Measurements from ENCODE around the gene PARD3B.

PARD3B gene

DNA sequence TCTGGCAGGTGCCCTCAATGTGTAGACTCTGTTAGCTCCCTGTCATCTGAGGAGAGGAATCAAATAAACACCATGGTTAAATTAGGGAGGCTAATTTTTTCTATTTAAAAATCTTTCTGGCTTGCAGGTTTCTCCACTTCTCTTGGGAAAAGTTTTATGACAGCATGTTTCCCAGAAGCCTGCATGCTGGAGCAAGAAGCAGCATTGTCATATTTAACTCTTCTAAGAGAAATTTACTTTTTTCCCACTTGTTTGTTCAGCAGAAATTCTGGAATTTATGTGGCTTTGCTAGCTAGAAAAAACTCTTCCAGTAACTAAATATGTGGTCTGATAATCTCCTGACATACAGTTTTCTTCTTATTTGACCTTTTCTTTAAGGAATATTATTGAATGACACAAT is 230.5 kb downstream of the PARD3B start:
- Mint-ChIP-seq H3K27ac (peak overlapping the region; percentile 31 to 93 (median 63)), H3K9me3 (no peaks in the 10 kb centered on the region), H3K4me1 (peaks cover 22% of the 10 kb centered on the region), H3K4me3 (no peak overlapping the region), H3K27me3 (ENCODE audit: low read depth) (no peaks in the 10 kb centered on the region), H3K36me3 (ENCODE audit: low read depth) (no peaks in the 10 kb centered on the region)
- TF ChIP-seq, protein P1, sequence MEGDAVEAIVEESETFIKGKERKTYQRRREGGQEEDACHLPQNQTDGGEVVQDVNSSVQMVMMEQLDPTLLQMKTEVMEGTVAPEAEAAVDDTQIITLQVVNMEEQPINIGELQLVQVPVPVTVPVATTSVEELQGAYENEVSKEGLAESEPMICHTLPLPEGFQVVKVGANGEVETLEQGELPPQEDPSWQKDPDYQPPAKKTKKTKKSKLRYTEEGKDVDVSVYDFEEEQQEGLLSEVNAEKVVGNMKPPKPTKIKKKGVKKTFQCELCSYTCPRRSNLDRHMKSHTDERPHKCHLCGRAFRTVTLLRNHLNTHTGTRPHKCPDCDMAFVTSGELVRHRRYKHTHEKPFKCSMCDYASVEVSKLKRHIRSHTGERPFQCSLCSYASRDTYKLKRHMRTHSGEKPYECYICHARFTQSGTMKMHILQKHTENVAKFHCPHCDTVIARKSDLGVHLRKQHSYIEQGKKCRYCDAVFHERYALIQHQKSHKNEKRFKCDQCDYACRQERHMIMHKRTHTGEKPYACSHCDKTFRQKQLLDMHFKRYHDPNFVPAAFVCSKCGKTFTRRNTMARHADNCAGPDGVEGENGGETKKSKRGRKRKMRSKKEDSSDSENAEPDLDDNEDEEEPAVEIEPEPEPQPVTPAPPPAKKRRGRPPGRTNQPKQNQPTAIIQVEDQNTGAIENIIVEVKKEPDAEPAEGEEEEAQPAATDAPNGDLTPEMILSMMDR (IDR thresholded peaks at IDR 0.05; ENCODE audit: unreplicated experiment in 3 of 3) = no peak

DNA sequence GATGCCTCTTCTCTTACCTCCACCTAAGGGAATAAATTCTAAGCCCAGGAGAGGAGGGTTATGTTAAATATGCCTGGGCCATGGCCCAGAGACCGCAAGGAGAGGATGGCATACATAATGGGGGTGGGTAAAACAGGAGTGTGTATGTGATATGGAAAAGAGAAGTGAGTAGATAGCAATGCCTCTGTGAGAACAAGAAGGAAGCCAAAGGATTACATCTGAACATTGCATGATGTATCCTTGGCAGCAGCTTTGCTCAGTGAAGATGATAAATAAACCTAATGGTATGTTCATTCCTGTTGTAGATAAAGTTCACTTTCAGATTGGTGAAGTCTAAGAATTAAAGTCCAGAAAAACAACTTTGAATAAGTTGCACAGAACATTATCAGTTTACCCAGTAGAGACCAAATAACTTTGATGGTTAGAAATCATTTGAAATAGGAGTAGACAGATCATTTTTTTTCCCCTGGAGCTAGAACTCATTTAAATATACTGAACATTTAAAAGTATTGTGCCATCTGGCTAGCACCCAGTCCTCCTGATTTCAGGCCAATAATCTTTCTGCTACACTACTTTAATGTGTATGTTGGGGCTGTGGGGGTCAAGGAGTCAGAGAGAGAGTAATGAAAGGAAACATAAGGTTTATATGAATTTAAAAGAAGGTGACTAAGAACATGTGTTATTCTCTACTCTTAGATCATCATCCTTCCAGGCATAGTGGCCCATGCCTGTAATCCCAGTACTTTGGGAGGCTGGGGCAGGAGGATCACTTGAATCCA is 231.7 kb downstream of the PARD3B start:
- Mint-ChIP-seq H3K36me3 (ENCODE audit: low read depth) (no peaks in the 10 kb centered on the region), H3K4me3 (no peak overlapping the region), H3K27me3 (ENCODE audit: low read depth) (no peaks in the 10 kb centered on the region), H3K4me1 (peaks cover 22% of the 10 kb centered on the region), H3K27ac (peak overlapping the region; percentile 22 to 93 (median 70)), H3K9me3 (no peaks in the 10 kb centered on the region)
- TF ChIP-seq, protein P1 (IDR thresholded peaks at IDR 0.05; ENCODE audit: unreplicated experiment in 3 of 3) = no peak

DNA sequence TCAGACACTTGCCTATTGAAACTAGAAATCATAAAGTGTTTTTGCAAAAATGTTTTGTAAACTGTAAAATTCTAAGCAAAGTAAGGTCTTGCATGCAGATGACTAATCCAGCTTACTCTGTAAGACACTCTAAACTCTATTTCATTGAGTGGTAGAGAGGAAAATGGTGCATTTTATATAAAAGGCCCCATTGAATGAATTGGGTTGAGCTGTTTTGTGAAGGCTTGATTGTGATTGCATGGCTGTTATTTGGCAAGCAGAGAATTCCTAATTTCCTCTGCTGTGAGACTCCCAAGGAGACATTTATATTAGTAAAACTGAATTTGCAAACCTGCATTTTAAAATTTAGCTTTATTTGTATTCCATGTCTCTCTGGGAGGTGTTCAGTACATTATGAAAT is 234.5 kb downstream of the PARD3B start:
- no peak overlapping the region for H3K27ac Mint-ChIP-seq
- peaks cover 22% of the 10 kb centered on the region for H3K4me1 Mint-ChIP-seq
- H3K4me3 Mint-ChIP-seq = no peak overlapping the region
- no peaks in the 10 kb centered on the region for H3K36me3 Mint-ChIP-seq (ENCODE audit: low read depth)
- H3K9me3 Mint-ChIP-seq = no peaks in the 10 kb centered on the region
- TF ChIP-seq, protein P1 (IDR thresholded peaks at IDR 0.05; ENCODE audit: unreplicated experiment in 3 of 3) = no peak
- no peaks in the 10 kb centered on the region for H3K27me3 Mint-ChIP-seq (ENCODE audit: low read depth)

DNA sequence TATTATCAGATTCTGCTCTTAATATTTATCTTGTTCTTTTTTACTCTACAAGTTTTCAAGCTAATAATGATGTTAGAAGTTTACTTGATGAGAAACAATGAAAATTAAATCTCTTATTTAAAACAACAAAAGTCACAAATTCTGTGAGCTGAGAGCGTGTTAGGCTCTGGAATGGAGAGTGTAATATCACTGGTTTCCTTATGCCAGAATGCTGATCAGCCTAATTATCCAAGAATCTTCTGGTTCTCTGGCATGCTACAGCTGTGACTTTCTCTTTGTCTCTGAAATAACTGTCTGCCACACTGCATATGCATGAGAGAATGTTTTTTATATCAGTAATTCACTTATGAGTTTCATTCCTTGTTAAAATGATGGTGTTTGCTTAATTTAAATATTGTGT is 236.7 kb downstream of the PARD3B start:
- Mint-ChIP-seq H3K36me3 (ENCODE audit: low read depth) (no peaks in the 10 kb centered on the region), H3K9me3 (no peaks in the 10 kb centered on the region), H3K4me1 (peaks cover 5% of the 10 kb centered on the region), H3K27ac (no peak overlapping the region), H3K27me3 (ENCODE audit: low read depth) (no peaks in the 10 kb centered on the region), H3K4me3 (no peak overlapping the region)
- TF ChIP-seq, protein P1 (IDR thresholded peaks at IDR 0.05; ENCODE audit: unreplicated experiment in 3 of 3) = no peak

DNA sequence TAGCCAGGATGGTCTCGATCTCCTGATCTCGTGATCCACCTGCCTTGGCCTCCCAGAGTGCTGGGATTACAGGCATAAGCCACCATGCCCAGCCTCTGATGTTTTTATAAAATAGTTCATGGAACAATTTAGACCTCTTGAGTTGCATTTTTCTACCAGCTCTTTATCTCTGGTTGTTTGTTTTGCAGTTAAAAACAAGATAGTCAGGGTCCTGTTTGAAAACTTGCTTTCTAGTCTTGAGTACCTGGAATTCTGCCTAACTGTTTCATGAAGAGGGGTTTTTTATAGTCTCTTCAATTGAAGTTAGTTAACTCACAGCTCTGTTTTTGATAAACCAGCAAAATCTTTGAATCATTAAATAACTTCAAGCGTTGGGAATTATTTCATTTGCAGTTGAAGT is 244.8 kb downstream of the PARD3B start:
- Mint-ChIP-seq H3K27me3 (ENCODE audit: low read depth) (no peaks in the 10 kb centered on the region), H3K9me3 (no peaks in the 10 kb centered on the region), H3K36me3 (ENCODE audit: low read depth) (no peaks in the 10 kb centered on the region), H3K4me1 (no peaks in the 10 kb centered on the region), H3K4me3 (no peak overlapping the region), H3K27ac (no peak overlapping the region)
- TF ChIP-seq, protein P1 (IDR thresholded peaks at IDR 0.05; ENCODE audit: unreplicated experiment in 3 of 3) = no peak

DNA sequence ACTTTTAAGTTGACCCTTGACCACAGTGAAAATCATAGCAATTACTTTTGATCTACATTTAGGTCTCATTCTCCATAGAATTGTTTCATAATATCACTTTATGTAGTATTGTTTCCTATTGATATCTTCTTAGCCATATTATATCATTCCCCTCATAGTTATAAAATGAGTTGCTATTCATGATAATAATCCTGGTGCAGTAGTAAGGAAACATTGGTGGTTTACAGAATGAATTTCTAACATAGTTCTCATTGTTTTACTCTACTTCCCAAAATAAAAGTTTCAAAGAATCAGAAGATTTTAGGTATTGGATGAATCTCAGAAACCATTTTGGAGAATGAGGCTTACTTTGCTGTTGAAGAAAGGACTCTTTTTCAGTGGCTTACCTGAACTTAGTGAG is 246.0 kb downstream of the PARD3B start:
- H3K4me1 Mint-ChIP-seq = no peaks in the 10 kb centered on the region
- H3K36me3 Mint-ChIP-seq (ENCODE audit: low read depth) = no peaks in the 10 kb centered on the region
- no peak overlapping the region for H3K4me3 Mint-ChIP-seq
- no peaks in the 10 kb centered on the region for H3K27me3 Mint-ChIP-seq (ENCODE audit: low read depth)
- TF ChIP-seq, protein P1 (IDR thresholded peaks at IDR 0.05; ENCODE audit: unreplicated experiment in 3 of 3) = no peak
- H3K9me3 Mint-ChIP-seq = no peaks in the 10 kb centered on the region
- H3K27ac Mint-ChIP-seq = no peak overlapping the region

Measured in nephron (organoid).